T follicular helper cell (primary cell): ENCODE results near the gene CRISPLD2.

Experiments
- DNase-seq: peaks from one replicate; pipeline ENCODE4 v3.0.0-alpha.2; 2020; ENCODE audit warnings: low read depth

The CRISPLD2 gene

DNA sequence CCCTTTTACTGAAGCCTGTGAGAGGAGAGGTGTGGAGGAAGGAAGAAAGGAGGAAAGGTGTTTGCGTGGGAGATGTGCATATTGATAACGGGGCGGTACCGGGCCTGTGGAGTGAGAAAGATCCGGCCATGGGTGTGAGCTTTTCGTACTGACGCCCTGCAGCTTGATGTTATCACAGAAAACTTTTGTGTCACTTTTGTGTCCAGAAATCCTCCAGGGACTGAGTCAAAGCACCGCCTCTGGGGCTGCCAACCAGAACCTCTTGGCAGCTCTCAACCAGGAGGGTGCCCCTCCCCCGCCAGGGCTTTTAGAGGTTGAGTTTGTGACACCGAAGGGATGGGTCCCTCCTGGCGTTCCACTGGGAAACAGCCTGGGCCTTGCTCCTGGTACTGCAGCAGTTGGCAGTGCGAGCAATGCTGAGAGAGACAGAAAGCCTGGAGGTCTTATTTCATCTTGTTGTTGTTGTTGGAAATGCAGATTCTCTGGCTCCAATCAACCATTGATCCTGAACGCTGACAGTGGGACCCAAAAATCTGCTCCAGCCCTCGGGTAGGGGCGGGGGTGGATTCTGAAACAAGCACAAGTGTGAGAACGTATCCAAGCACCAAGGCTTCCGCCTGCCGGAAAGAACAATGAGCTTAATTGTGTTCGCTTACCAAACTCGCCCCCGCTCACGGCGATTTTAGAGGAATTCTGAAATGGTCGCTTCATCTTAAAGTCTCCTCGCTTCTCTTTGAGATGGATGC, 65.0 kb downstream of the CRISPLD2 start:
- DNase-seq: no peak

GRCh38 chr16:84885342-84885910, 65.6 kb downstream of the CRISPLD2 start:
- DNase-seq: no peak

GRCh38 chr16:84886497-84887090, 66.8 kb downstream of the CRISPLD2 start:
- DNase-seq: no peak

- no peak for DNase-seq
Observed at GRCh38 chr16:84887207-84887606, 67.4 kb downstream of the CRISPLD2 start.

DNA sequence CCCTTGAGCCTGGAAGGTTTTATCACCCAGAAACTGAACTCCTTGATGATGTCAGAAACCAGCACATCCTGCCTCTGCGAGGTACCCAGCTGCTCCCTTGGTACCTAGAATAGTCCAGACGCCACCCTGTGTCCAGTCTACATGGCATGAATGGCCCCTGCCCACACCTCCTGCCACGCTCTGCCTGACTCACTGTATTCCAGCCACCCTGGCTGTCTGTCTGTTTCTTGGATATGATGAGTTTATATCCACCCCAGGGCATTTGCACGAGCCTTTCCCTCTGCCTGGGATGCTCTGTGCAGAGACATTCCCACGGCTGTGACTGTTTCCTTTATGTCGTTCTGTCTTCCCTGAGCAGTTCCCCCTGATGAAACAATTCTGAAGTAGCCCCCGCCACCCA, 68.7 kb downstream of the CRISPLD2 start:
- DNase-seq: no peak

GRCh38 chr16:84889066-84889465, 69.3 kb downstream of the CRISPLD2 start:
- no peak for DNase-seq

DNA sequence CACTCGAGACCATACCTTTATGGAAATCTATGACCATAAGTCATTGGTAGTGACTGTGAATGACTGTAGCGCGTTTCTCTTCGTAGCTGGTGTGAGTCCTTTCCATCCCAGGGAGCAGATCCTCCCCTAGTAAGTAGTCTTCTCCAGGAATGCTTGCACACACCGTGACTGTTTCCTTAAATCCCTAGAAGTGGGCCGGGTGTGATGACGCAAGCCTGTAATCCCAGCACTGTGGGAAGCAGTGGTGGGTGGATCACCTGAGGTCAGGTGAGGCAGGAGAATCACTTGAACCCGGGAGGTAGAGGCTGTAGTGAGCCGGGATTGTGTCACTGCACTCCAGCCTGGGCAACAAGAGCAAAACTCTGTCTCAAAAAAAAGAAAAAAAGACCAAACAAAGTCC, 70.6 kb downstream of the CRISPLD2 start:
- no peak for DNase-seq

GRCh38 chr16:84891149-84891795, 71.5 kb downstream of the CRISPLD2 start:
- no peak for DNase-seq

DNA sequence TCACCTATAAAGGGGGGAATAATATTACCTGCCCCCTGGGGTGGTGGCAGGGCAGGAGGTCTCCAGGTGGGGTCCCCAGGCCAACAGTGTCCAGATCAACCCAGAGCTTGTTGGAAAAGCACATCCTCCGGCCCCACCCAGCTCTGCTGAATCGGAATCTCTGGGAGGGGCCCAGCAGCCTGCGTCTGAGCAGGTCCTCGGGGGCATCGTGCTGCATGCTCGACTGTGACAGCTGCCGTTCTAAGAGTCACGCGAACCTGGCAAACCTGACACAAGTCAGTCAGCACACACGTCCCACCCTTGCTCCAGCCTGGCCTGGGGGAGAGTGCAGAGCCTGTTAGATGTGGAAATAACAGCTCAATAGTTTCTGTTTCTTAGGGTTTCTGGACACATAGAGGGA, 72.3 kb downstream of the CRISPLD2 start:
- no peak for DNase-seq

GRCh38 chr16:84893467-84893848, 73.7 kb downstream of the CRISPLD2 start:
- no peak for DNase-seq

- no peak for DNase-seq
Observed at GRCh38 chr16:84893849-84894599, 74.2 kb downstream of the CRISPLD2 start.

- DNase-seq: no peak
Observed at GRCh38 chr16:84895016-84895415, 75.2 kb downstream of the CRISPLD2 start.

DNA sequence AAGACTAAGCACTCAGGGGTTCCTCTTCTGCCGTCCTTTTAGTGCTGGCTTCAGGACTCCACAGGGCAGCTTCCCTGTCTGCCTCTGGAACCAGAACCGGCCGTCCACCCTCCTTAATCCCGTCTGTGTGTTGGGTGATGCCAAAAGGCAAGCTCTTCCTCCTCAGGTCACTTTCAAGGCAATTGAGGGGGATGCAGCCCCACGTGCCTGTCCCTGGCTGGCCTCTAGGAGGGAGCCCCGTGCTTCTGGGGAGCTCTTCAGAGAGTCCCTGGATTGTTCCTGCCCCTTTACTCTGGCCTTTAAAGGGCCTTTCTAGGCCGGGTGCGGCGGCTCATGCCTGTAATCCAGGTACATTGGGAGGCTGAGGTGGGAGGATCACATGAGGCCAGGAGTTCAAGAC, 77.1 kb downstream of the CRISPLD2 start:
- no peak for DNase-seq

- DNase-seq: no peak
Observed at GRCh38 chr16:84897911-84898377, 78.2 kb downstream of the CRISPLD2 start.

DNA sequence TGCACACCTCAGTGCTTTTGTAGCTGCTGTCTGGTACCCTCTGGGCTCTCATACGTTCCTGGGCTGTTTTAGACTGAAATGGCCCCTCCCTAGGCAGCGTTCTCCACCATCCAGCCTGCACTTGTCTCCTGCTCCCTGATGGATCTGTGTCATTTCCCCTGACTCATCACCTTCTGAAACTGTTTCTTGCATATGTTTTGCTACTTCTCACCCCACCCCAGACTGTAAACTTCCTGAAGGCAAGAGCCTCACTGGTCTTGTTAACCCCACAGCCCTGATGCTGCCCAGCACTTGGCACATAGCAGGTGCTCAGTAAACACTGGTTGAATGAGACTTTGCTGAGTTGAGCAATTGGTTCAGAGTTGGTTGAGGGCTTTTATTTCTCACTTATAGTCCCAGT, 78.7 kb downstream of the CRISPLD2 start:
- no peak for DNase-seq

DNA sequence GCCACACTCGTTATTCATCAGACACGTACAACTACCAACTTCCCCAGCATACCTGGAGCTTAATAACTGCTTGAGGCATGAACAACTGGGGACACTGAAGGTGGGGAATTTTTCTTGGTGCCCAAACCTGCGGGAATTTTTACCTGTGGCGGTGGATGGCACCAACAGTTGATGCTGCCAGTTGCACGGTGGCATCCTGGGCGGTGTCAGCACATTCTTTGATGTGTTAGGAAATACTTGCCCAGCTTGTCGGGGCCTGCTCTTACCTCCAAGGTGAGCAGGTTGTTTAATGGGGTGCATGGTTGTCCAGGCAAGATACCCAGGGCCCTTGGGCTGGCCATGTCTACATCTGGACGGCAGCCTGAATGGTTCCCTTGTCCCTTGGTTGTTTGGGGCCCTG, 79.6 kb downstream of the CRISPLD2 start:
- no peak for DNase-seq

- DNase-seq: no peak
Observed at GRCh38 chr16:84905965-84906460, 86.2 kb downstream of the CRISPLD2 start.

GRCh38 chr16:84907051-84907450, 87.3 kb downstream of the CRISPLD2 start:
- DNase-seq: no peak

GRCh38 chr16:84907575-84907974, 87.8 kb downstream of the CRISPLD2 start:
- DNase-seq: no peak

GRCh38 chr16:84909476-84910085, 89.8 kb downstream of the CRISPLD2 start:
- DNase-seq: no peak

GRCh38 chr16:84911486-84912216, 91.9 kb downstream of the CRISPLD2 start:
- DNase-seq: no peak
